ENCODE measurements around the gene ERVH48-1. TPM values are rescaled to one million over a fixed set of nuclear protein-coding genes. Genes with fewer than 3 reads are reported as not detected.
A peak's percentile ranks its signal among the peaks of the same experiment; 100 is the strongest.

The ERVH48-1 gene
- total and polyA plus RNA-seq, 2 of the 8 experiments (the other 6 are each of a cell fraction or from before 2014, with no cell fraction given), result 4.2 to 17.7 TPM

- H3K23ac ChIP-seq (ENCODE audit: insufficient read length), result no peak overlapping the region
- H3K27me3 ChIP-seq (replicated peaks in 1 of 4; ENCODE audit: control insufficient read depth in 3 of 4, extremely low read depth in 1 of 4, insufficient read depth in 3 of 4, low read length in 3 of 4), result no peaks in the 10 kb centered on the region
- H3K14ac ChIP-seq (ENCODE audit: insufficient read length), result no peak overlapping the region
- H3K4me1 ChIP-seq (replicated peaks in 1 of 4; ENCODE audit: control insufficient read depth in 3 of 4, insufficient read depth in 4 of 4, low read length in 3 of 4), result no peaks in the 10 kb centered on the region
- FAIRE-seq (no peak), DNase-seq (ENCODE audit: low read depth in 1 of 2, low spot score in 2 of 2) (no peak)
- no peak overlapping the region for H3K56ac ChIP-seq (replicated peaks; ENCODE audit: insufficient read length, low read depth, low read length)
- H2BK12ac ChIP-seq (ENCODE audit: low read depth, low read length), result no peak overlapping the region
- no peak overlapping the region for H4K91ac ChIP-seq (replicated peaks; ENCODE audit: insufficient read length, low read length)
- CTCF ChIA-PET (ENCODE audit: partially characterized antibody), result no interaction called here
- no peak overlapping the region for H4K8ac ChIP-seq (ENCODE audit: extremely low read depth, insufficient read depth, low read length)
- H3K9me3 ChIP-seq (ENCODE audit: insufficient read depth in 2 of 2, low read depth in 1 of 2, low read length in 1 of 2), result no peaks in the 10 kb centered on the region; a peak in 1 of 4 replicates
- no peak overlapping the region for H3K27ac ChIP-seq (ENCODE audit: low read depth, low read length)
- peaks cover 0 to 5% of the 10 kb centered on the region in 2 experiments for H4K20me1 ChIP-seq (replicated peaks in 1 of 2; ENCODE audit: control insufficient read depth in 1 of 2, insufficient read depth in 2 of 2, low read length in 2 of 2)
- H2BK120ac ChIP-seq (replicated peaks; ENCODE audit: low read depth, low read length), result no peak overlapping the region
- H3K23me2 ChIP-seq (ENCODE audit: low read depth, low read length), result no peaks in the 10 kb centered on the region
- H4K5ac ChIP-seq (ENCODE audit: insufficient read length, low read depth, low read length), result no peak overlapping the region
- no peak overlapping the region for H3K4me2 ChIP-seq (ENCODE audit: insufficient read depth in 1 of 2, low read depth in 2 of 2, low read length in 2 of 2)
- peak overlapping the region in 2 of 4 experiments; percentile 29; a peak in 3 of 7 replicates for H3K9ac ChIP-seq (replicated peaks in 1 of 4; ENCODE audit: extremely low read depth in 1 of 4, low read depth in 3 of 4, low read length in 3 of 4)
- H3K36me3 ChIP-seq (ENCODE audit: control insufficient read depth in 2 of 4, insufficient read depth in 4 of 4, low read length in 3 of 4), result peaks cover 14 to 61% (median 41%) of the 10 kb centered on the region in 4 experiments
- H3K79me2 ChIP-seq (ENCODE audit: control insufficient read depth in 1 of 2, insufficient read depth in 2 of 2, low read length in 2 of 2), result no peaks in the 10 kb centered on the region; a peak in 1 of 4 replicates
- H3K4ac ChIP-seq (replicated peaks; ENCODE audit: insufficient read length, low read depth, low read length), result no peak overlapping the region
- POLR2A ChIA-PET (ENCODE audit: partially characterized antibody), result interaction anchor here (1.2 kb wide), 1 partner anchor 12 kb away, joined by 5 read pairs; the partner anchor contains the start of gene NDUFV3
- H2BK5ac ChIP-seq (ENCODE audit: low read depth, low read length), result no peak overlapping the region
- no peak overlapping the region for H2BK15ac ChIP-seq (ENCODE audit: low read length)
- no peak overlapping the region for H2BK20ac ChIP-seq (ENCODE audit: low read length)
- no peak overlapping the region for H2AFZ ChIP-seq (ENCODE audit: low read length)
- H3K79me1 ChIP-seq (ENCODE audit: low read depth, low read length), result no peaks in the 10 kb centered on the region
- no peak overlapping the region for H2AK5ac ChIP-seq (ENCODE audit: low read depth, low read length)
- no peak overlapping the region for H3K18ac ChIP-seq (ENCODE audit: extremely low read depth, low read length)
- WGBS, 2 experiments (ENCODE audit: extremely low coverage in 1 of 2, insufficient coverage in 1 of 2, insufficient read length in 1 of 2, insufficient replicate concordance in 2 of 2, low coverage in 1 of 2, low lambda C conversion rate in 2 of 2, missing lambda C conversion rate in 1 of 2), result 91% methylated on average over 8 of the region's 8 CpGs; no CpG with 5 or more reads in 1 of the 2 experiments
- no peak overlapping the region for H3K4me3 ChIP-seq (ENCODE audit: extremely low read depth in 1 of 4, insufficient read depth in 2 of 4, low read depth in 3 of 4, low read length in 4 of 4)
- no peak for TF ChIP-seq GTF2F1 (IDR thresholded peaks at IDR 0.05; ENCODE audit: borderline replicate concordance, low read depth, low read length)
- TF ChIP-seq EZH2 (IDR thresholded peaks at IDR 0.05; ENCODE audit: low read depth, low read length, severe bottlenecking), result no peak
- no peak for TF ChIP-seq JUN (IDR thresholded peaks at IDR 0.05; ENCODE audit: low read depth, low read length)
- TF ChIP-seq SAP30 (IDR thresholded peaks at IDR 0.05; ENCODE audit: insufficient read depth, insufficient replicate concordance, low read length), result no peak
- TF ChIP-seq KDM5A (IDR thresholded peaks at IDR 0.05; ENCODE audit: low read length), result no peak
- no peak for TF ChIP-seq SIX5 (IDR thresholded peaks at IDR 0.05; ENCODE audit: low read depth, low read length)
- TF ChIP-seq YY1 (IDR thresholded peaks at IDR 0.05; ENCODE audit: low read depth, low read length), result no peak
- TF ChIP-seq RBBP5 (IDR thresholded peaks at IDR 0.05; ENCODE audit: borderline replicate concordance, low read depth, low read length), result no peak
- TF ChIP-seq TEAD4 (IDR thresholded peaks at IDR 0.05; ENCODE audit: low read depth, low read length), result no peak
- TF ChIP-seq RAD21 (IDR thresholded peaks at IDR 0.05 in 1 of 2, conservative IDR thresholded peaks at IDR 0.05 in 1 of 2; ENCODE audit: low read depth in 2 of 2, low read length in 2 of 2), result no peak
- TF ChIP-seq KDM1A (IDR thresholded peaks at IDR 0.05; ENCODE audit: borderline replicate concordance, low read length), result no peak
- TF ChIP-seq, protein P1, sequence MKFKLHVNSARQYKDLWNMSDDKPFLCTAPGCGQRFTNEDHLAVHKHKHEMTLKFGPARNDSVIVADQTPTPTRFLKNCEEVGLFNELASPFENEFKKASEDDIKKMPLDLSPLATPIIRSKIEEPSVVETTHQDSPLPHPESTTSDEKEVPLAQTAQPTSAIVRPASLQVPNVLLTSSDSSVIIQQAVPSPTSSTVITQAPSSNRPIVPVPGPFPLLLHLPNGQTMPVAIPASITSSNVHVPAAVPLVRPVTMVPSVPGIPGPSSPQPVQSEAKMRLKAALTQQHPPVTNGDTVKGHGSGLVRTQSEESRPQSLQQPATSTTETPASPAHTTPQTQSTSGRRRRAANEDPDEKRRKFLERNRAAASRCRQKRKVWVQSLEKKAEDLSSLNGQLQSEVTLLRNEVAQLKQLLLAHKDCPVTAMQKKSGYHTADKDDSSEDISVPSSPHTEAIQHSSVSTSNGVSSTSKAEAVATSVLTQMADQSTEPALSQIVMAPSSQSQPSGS (IDR thresholded peaks at IDR 0.05; ENCODE audit: low read length), result no peak
Observed at GRCh38 chr21:42905195-42905594, 20.2 kb downstream of the ERVH48-1 start.
